PFSK-1 (cell line): ENCODE measurements around the gene ACVR1.

ENCODE experiments used
- FOXP2 ChIP-seq: optimal IDR thresholded peaks from 2 replicates; pipeline ENCODE3; 2011; ENCODE audit warnings: borderline replicate concordance, control low read depth, inconsistent platforms; ENCODE audit not compliant: insufficient read depth; ENCODE audit errors: extremely low read length, extremely low read depth
- POLR2AphosphoS5 ChIP-seq: IDR thresholded peaks from 2 replicates; pipeline ENCODE4 v1.6.1; 2012; ENCODE audit warnings: low read depth, mild to moderate bottlenecking, control low read depth, low read length, moderate library complexity
- REST ChIP-seq, 2 experiments: IDR thresholded peaks; 2 replicates each; pipeline versions ENCODE4 v1.6.1 to v1.8.0; 2011 to 2012; ENCODE audit warnings: low read depth in 2 of 2, low read length in 2 of 2, control low read depth in 1 of 2, inconsistent platforms in 1 of 2, mild to moderate bottlenecking in 1 of 2, moderate library complexity in 1 of 2; ENCODE audit not compliant: insufficient read depth in 1 of 2
- SIN3A ChIP-seq: IDR thresholded peaks from 2 replicates; pipeline ENCODE4 v1.6.1; 2012; ENCODE audit warnings: mild to moderate bottlenecking, low read length, moderate library complexity, borderline replicate concordance; ENCODE audit not compliant: insufficient read depth
- TAF1 ChIP-seq: IDR thresholded peaks from 2 replicates; pipeline ENCODE4 v1.6.1; 2012; ENCODE audit warnings: low read length, control low read depth, borderline replicate concordance; ENCODE audit not compliant: insufficient read depth

Gene ACVR1

GRCh38 chr2:157699009-157699408, 177.1 kb downstream of the ACVR1 start:
- TF ChIP-seq TAF1 (no peak), POLR2AphosphoS5 (no peak), FOXP2 (no peak), REST (IDR thresholded peaks at IDR 0.05; ENCODE audit: insufficient read depth in 1 of 2, low read depth in 2 of 2, low read length in 2 of 2) (no peak), SIN3A (no peak)

- TF ChIP-seq POLR2AphosphoS5, result no peak
- TF ChIP-seq REST (IDR thresholded peaks at IDR 0.05; ENCODE audit: insufficient read depth in 1 of 2, low read depth in 2 of 2, low read length in 2 of 2), result no peak
These were observed 177.7 kb downstream of the ACVR1 start for GRCh38 chr2:157698430-157698829.

GRCh38 chr2:157696036-157696435, 180.1 kb downstream of the ACVR1 start:
- TF ChIP-seq REST (IDR thresholded peaks at IDR 0.05; ENCODE audit: insufficient read depth in 1 of 2, low read depth in 2 of 2, low read length in 2 of 2) (no peak), FOXP2 (no peak), TAF1 (no peak), POLR2AphosphoS5 (no peak), SIN3A (no peak)

GRCh38 chr2:157692768-157693167, 183.4 kb downstream of the ACVR1 start:
- peak; percentile 30; the same call in 1 of the 2 replicates for TF ChIP-seq SIN3A
- no peak for TF ChIP-seq POLR2AphosphoS5

- TF ChIP-seq FOXP2, result no peak
- TF ChIP-seq SIN3A, result no peak; the same call in 1 of the 2 replicates
- no peak for TF ChIP-seq REST (IDR thresholded peaks at IDR 0.05; ENCODE audit: insufficient read depth in 1 of 2, low read depth in 2 of 2, low read length in 2 of 2)
- no peak for TF ChIP-seq TAF1
- TF ChIP-seq POLR2AphosphoS5, result no peak
These were observed 184.4 kb downstream of the ACVR1 start for GRCh38 chr2:157691695-157692094.
